Retinal pigment epithelial cell (primary cell): ENCODE data around the gene WDR81.
"Not testable (repeated sequence)": the region's sequence is repeated elsewhere in the genome, so short reads cannot be mapped to it uniquely, and the experiment has no call there.

Source experiments
- DNase-seq: peaks from one replicate; pipeline ENCODE4 v3.0.0-alpha.2; 2010; ENCODE audit warnings: low read depth
- H3K4me3 ChIP-seq: 2 replicates; pipeline ENCODE4 v1.5.1; 2011; ENCODE audit warnings: mild to moderate bottlenecking, low read length, control low read depth, moderate library complexity
- TF ChIP-seq, protein P1 (sequence below): conservative IDR thresholded peaks from 2 replicates; pipeline ENCODE4 v1.5.1; 2011; ENCODE audit warnings: low read depth, low read length, control low read depth, inconsistent platforms

WDR81 gene

GRCh38 chr17:1732833-1733321, 8.4 kb downstream of the WDR81 start:
- DNase-seq, result no peak
- TF ChIP-seq, protein P1, sequence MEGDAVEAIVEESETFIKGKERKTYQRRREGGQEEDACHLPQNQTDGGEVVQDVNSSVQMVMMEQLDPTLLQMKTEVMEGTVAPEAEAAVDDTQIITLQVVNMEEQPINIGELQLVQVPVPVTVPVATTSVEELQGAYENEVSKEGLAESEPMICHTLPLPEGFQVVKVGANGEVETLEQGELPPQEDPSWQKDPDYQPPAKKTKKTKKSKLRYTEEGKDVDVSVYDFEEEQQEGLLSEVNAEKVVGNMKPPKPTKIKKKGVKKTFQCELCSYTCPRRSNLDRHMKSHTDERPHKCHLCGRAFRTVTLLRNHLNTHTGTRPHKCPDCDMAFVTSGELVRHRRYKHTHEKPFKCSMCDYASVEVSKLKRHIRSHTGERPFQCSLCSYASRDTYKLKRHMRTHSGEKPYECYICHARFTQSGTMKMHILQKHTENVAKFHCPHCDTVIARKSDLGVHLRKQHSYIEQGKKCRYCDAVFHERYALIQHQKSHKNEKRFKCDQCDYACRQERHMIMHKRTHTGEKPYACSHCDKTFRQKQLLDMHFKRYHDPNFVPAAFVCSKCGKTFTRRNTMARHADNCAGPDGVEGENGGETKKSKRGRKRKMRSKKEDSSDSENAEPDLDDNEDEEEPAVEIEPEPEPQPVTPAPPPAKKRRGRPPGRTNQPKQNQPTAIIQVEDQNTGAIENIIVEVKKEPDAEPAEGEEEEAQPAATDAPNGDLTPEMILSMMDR, result no peak
- no peak overlapping the region for H3K4me3 ChIP-seq

GRCh38 chr17:1733759-1734158, 9.3 kb downstream of the WDR81 start:
- TF ChIP-seq, protein P1, result no peak
- no peak overlapping the region for H3K4me3 ChIP-seq
- no peak for DNase-seq

DNA sequence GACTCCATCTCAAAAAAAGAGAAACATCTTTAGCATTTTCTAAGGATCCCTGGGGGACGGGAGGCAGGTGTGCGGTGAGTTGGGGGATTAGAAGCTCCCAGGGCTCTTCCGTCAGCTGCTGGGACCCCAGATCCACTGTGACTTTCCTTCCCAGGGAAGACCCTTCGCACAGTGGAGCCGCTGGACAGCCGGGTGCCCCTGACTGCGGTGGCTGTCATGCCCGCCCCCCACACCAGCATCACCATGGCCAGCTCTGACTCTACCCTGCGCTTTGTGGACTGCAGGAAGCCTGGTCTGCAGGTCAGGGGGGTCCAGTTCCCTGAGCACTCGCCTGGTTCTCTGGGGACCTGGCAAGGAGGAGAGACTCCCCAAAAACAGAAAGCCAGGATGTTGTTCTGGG, 10.9 kb downstream of the WDR81 start:
- no peak overlapping the region for H3K4me3 ChIP-seq
- TF ChIP-seq, protein P1, result no peak

DNA sequence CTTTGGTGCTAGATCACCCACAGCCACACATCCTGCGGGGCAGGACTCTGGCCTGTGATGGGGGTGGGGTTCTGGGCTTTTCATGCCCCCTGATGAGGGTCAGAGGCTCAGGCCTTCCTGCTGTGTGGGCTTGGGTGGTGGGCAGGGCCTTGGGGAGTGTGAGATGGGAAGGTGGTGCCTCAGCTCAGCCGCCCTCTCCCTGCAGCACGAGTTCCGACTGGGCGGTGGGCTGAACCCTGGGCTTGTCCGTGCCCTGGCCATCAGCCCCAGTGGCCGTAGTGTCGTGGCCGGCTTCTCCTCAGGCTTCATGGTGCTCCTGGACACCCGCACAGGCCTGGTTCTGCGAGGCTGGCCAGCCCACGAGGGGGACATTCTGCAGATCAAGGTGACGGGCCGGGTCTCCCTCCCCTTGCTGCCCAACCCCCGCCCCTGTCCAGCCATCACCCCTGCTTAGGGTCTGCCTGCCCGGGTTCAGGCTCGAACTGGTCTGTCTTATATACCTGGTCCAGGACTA, 11.4 kb downstream of the WDR81 start:
- H3K4me3 ChIP-seq, result no peak overlapping the region
- TF ChIP-seq, protein P1, result no peak
- no peak for DNase-seq

More for the DNA sequence above, 10.9 kb downstream of the WDR81 start:
- DNase-seq, result no peak

- TF ChIP-seq, protein P1, result no peak
- DNase-seq, result no peak
- no peak overlapping the region for H3K4me3 ChIP-seq
These were observed 12.1 kb downstream of the WDR81 start for GRCh38 chr17:1736348-1737281.

GRCh38 chr17:1737531-1738291, 13.2 kb downstream of the WDR81 start:
- no peak overlapping the region for H3K4me3 ChIP-seq
- TF ChIP-seq, protein P1, result no peak
- DNase-seq, result no peak

- not testable (repeated sequence) for H3K4me3 ChIP-seq, DNase-seq
These were observed 17.4 kb downstream of the WDR81 start for GRCh38 chr17:1741899-1742298.
